ENCODE data around the gene GMPPA. TPM values are rescaled to one million over a fixed set of nuclear protein-coding genes. Genes with fewer than 3 reads are reported as not detected.

The GMPPA gene
- total and polyA plus RNA-seq, 9 of the 15 experiments (the other 6 are each of a cell fraction or from before 2014, with no cell fraction given), result 7.0 to 101 (median 66.7) TPM

DNA sequence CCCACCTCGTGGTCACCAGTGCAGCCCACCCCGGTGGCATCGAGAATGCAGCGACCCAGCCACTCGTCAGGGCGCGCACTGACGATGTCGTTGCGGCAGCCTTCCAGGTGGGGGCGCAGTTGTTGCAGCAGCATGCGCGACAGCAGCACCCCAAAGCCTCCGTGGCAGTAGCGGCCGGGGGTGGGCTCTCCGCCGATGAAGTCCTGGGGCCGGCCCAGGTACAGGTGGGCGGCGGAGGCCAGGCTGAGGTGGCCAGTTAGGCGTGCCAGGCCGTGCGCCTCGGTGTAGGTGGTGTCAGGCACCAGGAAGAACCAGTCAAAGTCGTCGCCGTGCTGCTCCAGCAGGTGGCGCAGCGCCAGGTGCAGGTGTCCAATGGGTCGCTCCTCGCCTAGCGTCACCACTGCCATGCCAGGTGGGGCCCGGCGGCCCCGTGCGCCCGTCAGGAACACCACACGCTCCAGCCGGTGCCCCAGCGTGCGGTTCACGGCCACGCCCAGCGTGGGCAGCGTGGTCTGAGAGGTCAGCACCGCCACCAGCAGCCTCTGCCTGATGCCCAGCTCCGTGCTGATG, 43.0 kb downstream of the GMPPA start (continued):
- no peak; the same call in 1 of the 2 replicates for TF ChIP-seq TOE1 (IDR thresholded peaks at IDR 0.05; ENCODE audit: borderline replicate concordance)
- TF ChIP-seq TOE1 (CRISPR knock-in tag; IDR thresholded peaks at IDR 0.05; ENCODE audit: borderline replicate concordance, low read depth), result no peak
- no peak for TF ChIP-seq TAF7 (tag; IDR thresholded peaks at IDR 0.05)
- TF ChIP-seq NFE2L1 (tag; IDR thresholded peaks at IDR 0.05; ENCODE audit: borderline replicate concordance, low read depth), result no peak
- TF ChIP-seq MTA1 (IDR thresholded peaks at IDR 0.05; ENCODE audit: borderline replicate concordance), result peak; percentile 40; the same call in 1 of the 2 replicates
- peak in 2 of 3 experiments; percentile 26 to 55 for TF ChIP-seq YY1 (IDR thresholded peaks at IDR 0.05; ENCODE audit: borderline replicate concordance in 1 of 3, control insufficient read depth in 1 of 3, extremely low read depth in 1 of 3, insufficient read depth in 3 of 3, insufficient read length in 1 of 3, insufficient replicate concordance in 2 of 3, low read depth in 1 of 3, low read length in 2 of 3)
- TF ChIP-seq RB1 (IDR thresholded peaks at IDR 0.05; ENCODE audit: low read depth), result peak; percentile 64
- TF ChIP-seq MYNN (IDR thresholded peaks at IDR 0.05), result peak; percentile 56; the same call in 1 of the 2 replicates
- no peak for TF ChIP-seq MYNN (CRISPR knock-in tag; IDR thresholded peaks at IDR 0.05)
- TF ChIP-seq STAT6 (CRISPR knock-in tag; IDR thresholded peaks at IDR 0.05), result no peak
- no peak for TF ChIP-seq CHD4 (IDR thresholded peaks at IDR 0.05; ENCODE audit: insufficient read depth, insufficient replicate concordance, low read depth, low read length, poor library complexity, severe bottlenecking)
- TF ChIP-seq, protein P1, sequence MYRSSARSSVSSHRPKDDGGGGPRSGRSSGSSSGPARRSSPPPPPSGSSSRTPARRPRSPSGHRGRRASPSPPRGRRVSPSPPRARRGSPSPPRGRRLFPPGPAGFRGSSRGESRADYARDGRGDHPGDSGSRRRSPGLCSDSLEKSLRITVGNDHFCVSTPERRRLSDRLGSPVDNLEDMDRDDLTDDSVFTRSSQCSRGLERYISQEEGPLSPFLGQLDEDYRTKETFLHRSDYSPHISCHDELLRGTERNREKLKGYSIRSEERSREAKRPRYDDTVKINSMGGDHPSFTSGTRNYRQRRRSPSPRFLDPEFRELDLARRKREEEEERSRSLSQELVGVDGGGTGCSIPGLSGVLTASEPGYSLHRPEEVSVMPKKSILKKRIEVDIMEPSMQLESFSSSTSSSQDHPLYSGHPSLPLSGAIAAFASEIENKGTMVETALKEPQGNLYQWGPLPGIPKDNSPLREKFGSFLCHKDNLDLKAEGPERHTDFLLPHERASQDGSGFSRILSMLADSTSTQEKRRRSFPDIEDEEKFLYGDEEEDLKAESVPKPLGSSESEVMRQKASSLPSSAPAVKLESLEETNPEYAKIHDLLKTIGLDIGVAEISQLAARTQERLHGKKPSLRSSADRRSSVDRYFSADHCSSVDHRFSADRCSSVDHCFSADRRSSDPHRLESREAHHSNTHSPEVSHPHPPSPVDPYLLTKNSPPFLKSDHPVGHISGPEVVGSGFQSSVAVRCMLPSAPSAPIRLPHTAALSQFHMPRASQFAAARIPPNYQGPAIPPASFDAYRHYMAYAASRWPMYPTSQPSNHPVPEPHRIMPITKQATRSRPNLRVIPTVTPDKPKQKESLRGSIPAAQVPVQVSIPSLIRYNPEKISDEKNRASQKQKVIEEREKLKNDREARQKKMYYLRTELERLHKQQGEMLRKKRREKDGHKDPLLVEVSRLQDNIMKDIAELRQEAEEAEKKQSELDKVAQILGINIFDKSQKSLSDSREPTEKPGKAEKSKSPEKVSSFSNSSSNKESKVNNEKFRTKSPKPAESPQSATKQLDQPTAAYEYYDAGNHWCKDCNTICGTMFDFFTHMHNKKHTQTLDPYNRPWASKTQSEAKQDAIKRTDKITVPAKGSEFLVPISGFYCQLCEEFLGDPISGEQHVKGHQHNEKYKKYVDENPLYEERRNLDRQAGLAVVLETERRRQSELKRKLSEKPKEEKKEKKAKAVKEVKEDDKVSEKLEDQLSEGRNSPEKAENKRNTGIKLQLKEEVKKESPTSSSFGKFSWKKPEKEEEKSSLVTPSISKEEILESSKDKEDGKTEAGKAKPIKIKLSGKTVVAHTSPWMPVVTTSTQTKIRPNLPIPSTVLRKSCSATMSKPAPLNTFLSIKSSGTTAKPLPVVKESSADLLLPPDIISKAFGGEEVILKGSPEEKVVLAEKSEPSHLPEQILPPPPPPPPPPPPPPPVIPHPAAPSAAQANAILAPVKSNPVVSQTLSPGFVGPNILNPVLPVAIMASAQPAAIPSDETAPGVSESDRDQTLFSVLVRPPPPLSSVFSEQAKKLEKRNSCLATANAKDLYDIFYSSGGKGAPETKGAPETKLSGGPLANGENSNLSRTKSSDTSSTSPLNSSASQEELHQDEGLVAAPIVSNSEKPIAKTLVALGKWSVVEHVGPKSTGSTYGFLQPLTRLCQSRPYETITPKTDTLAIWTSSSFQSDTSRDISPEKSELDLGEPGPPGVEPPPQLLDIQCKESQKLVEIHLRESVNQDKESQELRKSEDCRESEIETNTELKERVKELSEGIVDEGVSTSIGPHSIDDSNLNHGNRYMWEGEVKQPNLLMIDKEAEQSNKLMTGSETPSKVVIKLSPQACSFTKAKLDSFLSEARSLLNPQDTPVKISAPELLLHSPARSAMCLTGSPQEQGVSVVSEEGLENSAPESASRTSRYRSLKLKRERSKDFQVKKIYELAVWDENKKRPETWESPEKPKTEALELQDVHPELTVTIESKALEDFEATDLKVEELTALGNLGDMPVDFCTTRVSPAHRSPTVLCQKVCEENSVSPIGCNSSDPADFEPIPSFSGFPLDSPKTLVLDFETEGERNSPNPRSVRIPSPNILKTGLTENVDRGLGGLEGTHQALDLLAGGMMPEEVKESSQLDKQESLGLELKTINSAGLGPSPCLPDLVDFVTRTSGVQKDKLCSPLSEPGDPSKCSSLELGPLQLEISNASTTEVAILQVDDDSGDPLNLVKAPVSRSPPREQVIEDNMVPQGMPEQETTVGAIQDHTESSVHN (IDR thresholded peaks at IDR 0.05; ENCODE audit: borderline replicate concordance in 1 of 2, low read depth in 1 of 2), result no peak
- no peak for TF ChIP-seq KDM2B (CRISPR knock-in tag; IDR thresholded peaks at IDR 0.05)
- 0 out of 2 replicates have a peak, but pooled peaks have one; percentile 7 for TF ChIP-seq KLF16 (IDR thresholded peaks at IDR 0.05)
- no peak for TF ChIP-seq MCM3 (IDR thresholded peaks at IDR 0.05)
- peak; percentile 61 for TF ChIP-seq CXXC5 (CRISPR knock-in tag; IDR thresholded peaks at IDR 0.05)

All from K562 (cell line).